K562 (cell line): ENCODE results near the gene NT5DC1. TPM values are rescaled to one million over a fixed set of nuclear protein-coding genes. Genes with fewer than 3 reads are reported as not detected.

Experiments used
- CUX1 ChIP-seq: fragments of 200-800 bp; sonication (Bioruptor generic); IDR thresholded peaks from 2 replicates; pipeline ENCODE4 v1.6.1; 2016; ENCODE audit warnings: missing genetic modification characterization, missing compliant biosample characterization
- HMBOX1 ChIP-seq: sonication (generic); IDR thresholded peaks from 2 replicates; pipeline ENCODE4 v1.6.1; 2016
- MITF ChIP-seq: IDR thresholded peaks from 2 replicates; pipeline ENCODE4 v1.6.1; 2014; ENCODE audit warnings: antibody characterized with exemption
- NCOA2 ChIP-seq, 2 experiments: fragments of 450-650 bp; IDR thresholded peaks; 2 replicates each; pipeline ENCODE4 v1.6.1; 2018; ENCODE audit warnings: mild to moderate bottlenecking in 2 of 2, moderate library complexity in 1 of 2; ENCODE audit not compliant: partially characterized antibody in 2 of 2
- PHF20 ChIP-seq: fragments of 450-650 bp; IDR thresholded peaks from 2 replicates; pipeline ENCODE4 v1.6.1; 2018; ENCODE audit not compliant: partially characterized antibody
- PRMT5 ChIP-seq: sonication (generic); formaldehyde crosslinking; IDR thresholded peaks from 2 replicates; pipeline ENCODE4 v1.5.0; 2020; ENCODE audit warnings: missing genetic modification reagents
- RNF2 ChIP-seq: sonication (generic); IDR thresholded peaks from 2 replicates; pipeline ENCODE4 v1.6.1; 2016
- RREB1 ChIP-seq: fragments of 250-450 bp; sonication (Bioruptor Pico); IDR thresholded peaks from 2 replicates; pipeline ENCODE4 v1.4.0; 2020
- SRSF3 ChIP-seq: fragments of 200-400 bp; formaldehyde crosslinking; IDR thresholded peaks from 2 replicates; pipeline ENCODE4 v1.6.1; 2016; ENCODE audit warnings: mild to moderate bottlenecking, low read length, moderate library complexity; ENCODE audit not compliant: insufficient read depth
- ZNF140 ChIP-seq: fragments of 250-450 bp; sonication (Bioruptor Pico); IDR thresholded peaks from 2 replicates; pipeline ENCODE4 v1.8.0; 2021; ENCODE audit warnings: moderate library complexity, mild to moderate bottlenecking, inconsistent platforms
- ZZZ3 ChIP-seq: fragments of 450-650 bp; IDR thresholded peaks from 2 replicates; pipeline ENCODE4 v1.6.1; 2016; ENCODE audit warnings: antibody characterized with exemption, mild to moderate bottlenecking, moderate library complexity
- polyA plus RNA-seq, 8 experiments: library from polyadenylated mRNA; depleted of rRNA in 4 of 8; stranded (reverse) in 5 of 8; unstranded in 3 of 8; fragments of >200 nt; fragmentation: Nextera tagmentation in 2 of 8; fragmentation: Illumina TruSeq in 1 of 8; extraction: Ambion mirVana in 2 of 8; extraction: Trizol in 1 of 8; gene quantifications; 2 replicates each; pipeline versions ENCODE4 v1.2.1 to v1.2.3, GENCODE V29; 2011 to 2014; ENCODE audit warnings: inconsistent platforms in 1 of 8, missing spikeins in 1 of 8
- total RNA-seq, 7 experiments: library from RNA; depleted of rRNA in 6 of 7; stranded (reverse); fragments of >200 nt in 6 of 7; fragmentation: Illumina TruSeq in 2 of 7; extraction: Trizol in 2 of 7; gene quantifications; 2 replicates each; pipeline versions ENCODE4 v1.2.1 to v1.2.3, GENCODE V29; 2011 to 2021; ENCODE audit warnings: low replicate concordance in 1 of 7

The NT5DC1 gene
- total and polyA plus RNA-seq, 9 of the 15 experiments (the other 6 are each of a cell fraction or from before 2014, with no cell fraction given), result 4.9 to 28.5 (median 16.3) TPM

GRCh38 chr6:116156405-116157326 is 56.0 kb downstream of the NT5DC1 start (continued):
- TF ChIP-seq HMBOX1 (peak; percentile 82), NCOA2 (IDR thresholded peaks at IDR 0.05; ENCODE audit: partially characterized antibody in 2 of 2) (peak in 1 of 2 experiments; percentile 36), PHF20 (no peak), MITF (no peak), CUX1 (CRISPR knock-in tag) (0 out of 2 replicates have a peak, but pooled peaks have one; percentile 10), ZNF140 (CRISPR knock-in tag) (no peak), RNF2 (no peak), ZZZ3 (no peak), PRMT5 (no peak), RREB1 (CRISPR knock-in tag) (no peak), SRSF3 (no peak)
